Head of caudate nucleus (tissue), 42 donors: ENCODE measurements around the gene RPS24.
"Not testable (repeated sequence)": the region's sequence is repeated elsewhere in the genome, so short reads cannot be mapped to it uniquely, and the experiment has no call there.

Source experiments
- DNase-seq, 42 donors: peaks; one replicate each; pipeline versions ENCODE4 v3.0.0 to v3.0.0-alpha.2; 2020 to 2021; ENCODE audit warnings: mixed read lengths in 7 of 42
- intact Hi-C: fragments of 100-400 bp; cut with DNase I; formaldehyde crosslinking; loops from one replicate; pipeline ENCODE4 v1.15.0; 2022

RPS24 gene

DNA sequence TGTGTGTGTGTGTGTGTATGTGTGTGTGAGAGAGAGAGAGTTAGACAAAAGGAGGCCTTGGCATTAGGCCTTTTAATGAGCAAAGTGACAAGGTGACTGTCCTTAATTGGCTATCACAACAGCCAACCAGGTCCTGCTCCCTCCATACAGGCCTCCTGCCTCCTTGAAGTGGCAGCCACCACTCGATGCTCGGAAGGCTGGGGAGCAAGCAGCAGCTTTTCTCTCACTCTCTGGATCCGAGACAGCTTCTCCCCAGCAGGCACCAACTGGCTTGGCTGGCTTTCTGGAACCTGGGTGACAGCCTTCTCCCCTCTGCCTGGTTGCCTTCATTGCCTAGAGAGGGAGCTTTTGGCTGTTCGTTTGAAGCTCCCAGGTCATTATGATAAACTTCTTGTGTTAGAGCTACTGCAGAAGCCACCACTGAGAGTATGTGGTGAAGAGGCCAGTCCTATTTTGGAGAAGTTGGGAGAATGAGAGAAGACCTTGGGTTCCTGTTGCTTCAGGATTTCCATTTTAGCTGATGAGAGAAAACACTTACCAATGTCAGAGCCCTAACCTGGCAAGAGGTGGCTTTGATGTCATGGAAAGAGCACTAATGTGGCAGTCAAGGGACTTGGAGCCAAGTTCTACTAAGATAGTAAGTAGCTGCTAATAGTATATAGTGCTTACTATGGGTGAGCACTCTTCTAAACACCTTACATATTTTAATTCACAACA is 37.6 kb downstream of the RPS24 start:
- DNase-seq = peak in 3 of 42 donors; percentile 16 to 39 (median 16)
- intact Hi-C loops = no loop called here

DNA sequence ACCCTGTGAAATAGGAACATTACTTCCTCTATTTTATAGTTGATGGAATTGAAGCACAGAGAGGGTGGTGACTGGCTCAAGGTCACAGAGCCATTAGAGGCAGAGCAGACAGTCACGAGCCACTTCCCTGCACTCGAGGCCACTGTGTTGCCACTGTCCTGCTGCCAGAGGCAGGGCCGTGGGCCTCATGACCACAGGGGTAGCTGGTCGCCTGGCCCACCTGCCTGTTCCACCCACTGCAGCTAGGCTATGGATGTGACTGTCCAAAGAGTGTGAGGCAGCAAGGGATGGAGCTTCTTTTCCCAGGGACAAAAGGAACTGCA is 38.2 kb downstream of the RPS24 start:
- DNase-seq = no peak
- intact Hi-C loops = no loop called here

GRCh38 chr10:78072504-78072903 is 38.8 kb downstream of the RPS24 start:
- intact Hi-C loops = no loop called here
- no peak for DNase-seq

DNA sequence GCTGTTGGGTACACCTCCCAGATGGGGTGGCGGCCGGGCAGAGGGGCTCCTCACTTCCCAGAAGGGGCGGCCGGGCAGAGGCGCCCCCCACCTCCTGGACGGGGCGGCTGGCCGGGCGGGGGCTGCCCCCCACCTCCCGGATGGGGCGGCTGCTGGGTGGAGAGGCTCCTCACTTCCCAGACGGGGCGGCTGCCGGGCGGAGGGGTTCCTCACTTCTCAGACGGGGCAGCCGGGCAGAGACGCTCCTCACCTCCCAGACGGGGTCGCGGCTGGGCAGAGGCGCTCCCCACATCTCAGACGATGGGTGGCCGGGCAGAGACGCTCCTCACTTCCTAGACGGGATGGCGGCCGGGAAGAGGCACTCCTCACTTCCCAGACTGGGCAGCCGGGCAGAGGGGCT is 42.1 kb downstream of the RPS24 start:
- DNase-seq = peak in 1 of 42 donors; percentile 7
- intact Hi-C loops = not testable (repeated sequence)

DNA sequence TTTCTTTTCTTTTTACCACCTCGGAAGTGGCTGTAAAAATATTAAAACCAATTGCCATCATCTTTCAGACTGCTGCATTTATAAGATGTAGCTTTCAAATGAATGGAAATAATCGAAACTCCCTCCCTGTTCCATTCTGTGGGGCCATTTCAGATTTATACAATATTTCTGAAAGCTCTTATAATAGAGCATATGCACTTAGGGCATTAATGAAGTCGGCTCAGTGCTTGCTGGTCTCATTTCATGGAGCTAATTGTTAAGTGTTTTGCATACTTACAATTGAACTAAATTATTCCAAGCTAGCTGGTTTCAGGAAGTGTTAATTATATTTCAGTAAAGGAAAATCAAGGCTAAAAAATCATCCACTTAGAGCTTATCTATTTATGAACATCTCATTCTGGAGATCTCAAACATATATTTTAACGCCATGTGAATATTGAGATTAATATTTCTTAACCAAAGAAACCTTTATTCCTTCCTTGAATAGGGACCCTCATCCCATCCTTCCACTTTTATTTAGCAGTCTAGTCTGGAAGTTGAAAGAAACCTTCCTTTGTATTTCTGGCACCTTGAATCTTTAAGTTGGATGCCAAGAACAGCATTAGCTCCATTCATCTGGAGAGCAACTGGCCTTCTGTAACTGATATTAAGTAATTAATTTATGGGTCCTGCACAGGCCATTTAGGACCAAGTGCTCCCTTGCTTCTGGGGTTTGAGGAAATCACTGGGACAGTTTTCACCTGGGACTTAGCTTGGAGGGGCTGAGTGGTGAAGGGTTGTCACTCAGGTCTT is 45.1 kb downstream of the RPS24 start:
- peak in 1 of 42 donors; percentile 3 for DNase-seq
- intact Hi-C loops = no loop called here

DNA sequence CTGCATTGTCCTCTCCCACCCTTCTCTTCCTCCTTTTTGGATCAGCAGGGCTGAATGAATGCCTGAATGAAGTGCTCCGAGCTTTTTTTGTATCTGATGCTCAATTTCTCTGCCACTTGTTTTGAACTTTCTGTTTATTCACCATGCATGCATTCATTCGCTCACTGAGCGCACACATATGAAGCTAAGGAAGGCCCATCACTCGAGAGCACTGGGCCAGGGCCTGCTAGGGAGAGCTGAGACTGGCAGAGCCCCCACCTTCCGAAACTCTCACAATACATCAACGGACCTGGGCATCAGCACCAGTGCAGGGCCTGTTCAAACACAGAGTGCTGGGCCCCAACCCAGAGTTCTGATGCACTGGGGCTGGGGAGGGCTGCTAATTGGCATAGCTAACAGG is 45.7 kb downstream of the RPS24 start:
- intact Hi-C loops = no loop called here

DNA sequence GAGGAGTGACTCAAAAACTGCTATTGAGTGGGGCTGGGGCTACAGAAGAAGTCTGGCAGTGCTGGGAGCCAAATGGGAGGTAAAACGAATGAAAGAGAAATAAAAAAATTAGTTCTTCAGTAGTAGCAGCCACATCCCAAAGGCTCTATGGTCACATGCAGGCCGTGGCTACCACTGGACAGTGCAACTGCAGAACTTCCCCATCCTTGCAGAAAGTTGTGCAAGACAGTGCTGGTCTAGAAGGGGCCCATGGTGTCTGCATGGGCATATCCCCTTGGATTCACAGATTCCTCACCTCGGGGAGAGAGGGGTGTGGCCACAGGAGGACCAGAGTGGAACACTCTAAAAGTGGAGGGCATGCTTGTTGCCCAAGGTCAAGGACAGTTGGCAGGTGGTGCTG is 47.6 kb downstream of the RPS24 start:
- intact Hi-C loops = no loop called here
- DNase-seq = peak in 2 of 42 donors; percentile 18 to 43

More for the DNA sequence above, 45.7 kb downstream of the RPS24 start:
- DNase-seq = peak in 1 of 42 donors; percentile 6

DNA sequence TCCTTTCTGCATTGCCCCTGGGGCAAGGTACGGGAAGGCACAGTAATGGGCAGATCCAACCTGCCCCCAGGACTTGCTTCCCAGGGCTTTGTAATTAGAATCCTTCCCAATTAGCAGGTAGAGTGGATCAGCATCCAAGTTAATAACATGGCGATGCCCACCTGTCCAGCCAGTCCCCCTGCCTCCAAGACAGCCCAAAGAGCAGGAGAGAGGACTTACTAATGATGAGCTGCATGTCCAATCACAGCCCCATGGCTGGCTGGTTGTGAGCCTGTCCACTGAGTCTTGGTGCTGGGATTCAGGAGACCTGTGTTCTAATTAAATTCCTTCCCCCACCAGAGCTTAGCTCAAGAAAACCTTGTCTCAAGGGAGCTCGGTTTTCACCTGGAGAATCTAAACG is 49.0 kb downstream of the RPS24 start:
- no peak for DNase-seq
- intact Hi-C loops = no loop called here
